IMR-90 (cell line): ENCODE data around the gene APOL2. TPM values are rescaled to one million over a fixed set of nuclear protein-coding genes. Genes with fewer than 3 reads are reported as not detected.
"Not testable (repeated sequence)": the region's sequence is repeated elsewhere in the genome, so short reads cannot be mapped to it uniquely, and the experiment has no call there.

ENCODE experiments used
- ATAC-seq: fragments of 200-7000 bp; cut with Tn5 transposase; 2 replicates; pipeline ENCODE4 v1.9.1; 2020; ENCODE audit warnings: low read depth, mild to moderate bottlenecking, moderate library complexity
- BruUV-seq: library from RNA; stranded (reverse); fragments of 400-500 nt; replicated peaks from 2 replicates; lab custom pipeline; 2021; lab: Mats Ljungman, UMichigan
- CTCF ChIA-PET: fragments of 300-600 bp; formaldehyde crosslinking; extraction: SDS; loops from one replicate; lab custom pipeline; 2021; ENCODE audit warnings: antibody characterized with exemption; lab: Yijun Ruan, JAX
- POLR2A ChIA-PET: fragments of 300-600 bp; sonication (Branson Sonifier 250); formaldehyde crosslinking; loops from one replicate; lab custom pipeline; 2022; ENCODE audit warnings: antibody characterized with exemption; ENCODE audit not compliant: unreplicated experiment; lab: Charles Lee
- DNase-seq: peaks from one replicate; pipeline ENCODE4 v3.0.0; 2013
- H2AFZ ChIP-seq: replicated peaks from 2 replicates; pipeline ENCODE3; 2013; ENCODE audit warnings: low read length, mild to moderate bottlenecking; ENCODE audit not compliant: poor library complexity
- H2AK5ac ChIP-seq: 2 replicates; pipeline ENCODE4 v1.6.1; 2013; ENCODE audit warnings: low read depth, low read length, inconsistent platforms
- H2AK9ac ChIP-seq: replicated peaks from 2 replicates; pipeline ENCODE3; 2013; ENCODE audit warnings: mild to moderate bottlenecking, low read depth, low read length, moderate library complexity; ENCODE audit not compliant: poor library complexity
- H2BK120ac ChIP-seq: 2 replicates; pipeline ENCODE4 v1.6.1; 2013; ENCODE audit warnings: low read depth, low read length, inconsistent platforms
- H2BK15ac ChIP-seq: 3 replicates; pipeline ENCODE4 v1.6.1; 2013; ENCODE audit warnings: low read depth, low read length, inconsistent platforms
- H2BK20ac ChIP-seq: 2 replicates; pipeline ENCODE4 v1.6.1; 2013; ENCODE audit warnings: low read depth, mild to moderate bottlenecking, inconsistent platforms, low read length, moderate library complexity
- H2BK5ac ChIP-seq: 2 replicates; pipeline ENCODE4 v1.6.1; 2013; ENCODE audit warnings: mild to moderate bottlenecking, low read depth, low read length, inconsistent platforms; ENCODE audit not compliant: poor library complexity, severe bottlenecking
- H3K14ac ChIP-seq: replicated peaks from 2 replicates; pipeline ENCODE4 v1.6.1; 2013; ENCODE audit warnings: low read depth, low read length, inconsistent platforms
- H3K18ac ChIP-seq: 2 replicates; pipeline ENCODE4 v1.6.1; 2013; ENCODE audit warnings: low read depth, low read length, control low read depth
- H3K23ac ChIP-seq: 2 replicates; pipeline ENCODE4 v1.6.1; 2013; ENCODE audit warnings: low read depth, low read length, inconsistent platforms
- H3K27ac ChIP-seq: 2 replicates; pipeline ENCODE4 v1.5.1; 2013; ENCODE audit warnings: mild to moderate bottlenecking, control low read depth, low read length; ENCODE audit not compliant: insufficient read depth
- H3K27me3 ChIP-seq: 2 replicates; pipeline ENCODE4 v1.6.1; 2013; ENCODE audit warnings: low read length; ENCODE audit not compliant: control insufficient read depth, insufficient read depth
- H3K36me3 ChIP-seq: 2 replicates; pipeline ENCODE4 v1.6.1; 2013; ENCODE audit warnings: low read length, mixed read lengths; ENCODE audit not compliant: control insufficient read depth, insufficient read depth
- H3K4ac ChIP-seq: 2 replicates; pipeline ENCODE4 v1.6.1; 2013; ENCODE audit warnings: low read depth, low read length, inconsistent platforms
- H3K4me1 ChIP-seq: 2 replicates; pipeline ENCODE4 v1.6.1; 2013; ENCODE audit warnings: low read length, mixed read lengths; ENCODE audit not compliant: control insufficient read depth, insufficient read depth
- H3K4me2 ChIP-seq: 2 replicates; pipeline ENCODE4 v1.6.1; 2013; ENCODE audit warnings: low read depth, mild to moderate bottlenecking, control low read depth, low read length, moderate library complexity
- H3K4me3 ChIP-seq: 2 replicates; pipeline ENCODE4 v1.5.1; 2013; ENCODE audit warnings: low read depth, mild to moderate bottlenecking, control low read depth, low read length, moderate library complexity; ENCODE audit not compliant: insufficient read depth
- H3K56ac ChIP-seq: 2 replicates; pipeline ENCODE4 v1.6.1; 2013; ENCODE audit warnings: low read length, inconsistent platforms; ENCODE audit not compliant: insufficient read depth; ENCODE audit errors: extremely low read depth
- H3K79me1 ChIP-seq, 2 experiments: 2 replicates each; pipeline ENCODE4 v1.6.1; 2013; ENCODE audit warnings: low read length in 2 of 2, inconsistent platforms in 1 of 2, low read depth in 1 of 2
- H3K9ac ChIP-seq: 2 replicates; pipeline ENCODE4 v1.6.1; 2013; ENCODE audit warnings: low read depth, low read length, control low read depth
- H3K9me1 ChIP-seq: 2 replicates; pipeline ENCODE4 v1.6.1; 2013; ENCODE audit warnings: low read length, inconsistent platforms; ENCODE audit not compliant: insufficient read depth
- H3K9me3 ChIP-seq: 2 replicates; pipeline ENCODE4 v1.6.1; 2013; ENCODE audit warnings: low read length; ENCODE audit not compliant: control insufficient read depth, insufficient read depth
- H4K20me1 ChIP-seq: 2 replicates; pipeline ENCODE4 v1.6.1; 2013; ENCODE audit warnings: low read length, inconsistent platforms; ENCODE audit not compliant: insufficient read depth
- H4K5ac ChIP-seq: 2 replicates; pipeline ENCODE4 v1.6.1; 2013; ENCODE audit warnings: mild to moderate bottlenecking, low read depth, low read length, control low read depth
- H4K8ac ChIP-seq, 2 experiments: 2 replicates each; pipeline ENCODE4 v1.6.1; 2013; ENCODE audit warnings: low read depth in 2 of 2, low read length in 2 of 2, control low read depth in 1 of 2, inconsistent platforms in 1 of 2
- H4K91ac ChIP-seq: 2 replicates; pipeline ENCODE4 v1.6.1; 2013; ENCODE audit warnings: low read depth, low read length, inconsistent platforms; ENCODE audit not compliant: insufficient read depth
- CEBPB ChIP-seq: IDR thresholded peaks from 2 replicates; pipeline ENCODE4 v1.6.1; 2012; ENCODE audit warnings: low read depth, low read length, improper control_type of control experiment
- CHD1 ChIP-seq: IDR thresholded peaks from 2 replicates; pipeline ENCODE4 v1.6.1; 2012; ENCODE audit warnings: low read depth, low read length, improper control_type of control experiment
- NFE2L2 ChIP-seq: fragments of 150-350 bp; IDR thresholded peaks from 2 replicates; pipeline ENCODE4 v1.6.1; 2016; ENCODE audit warnings: low read depth, mild to moderate bottlenecking, low read length
- RFX5 ChIP-seq: IDR thresholded peaks from 2 replicates; pipeline ENCODE4 v1.8.0; 2012; ENCODE audit warnings: low read depth, mild to moderate bottlenecking, low read length, moderate library complexity
- USF2 ChIP-seq: fragments of 150-350 bp; IDR thresholded peaks from 2 replicates; pipeline ENCODE4 v1.6.1; 2017; ENCODE audit warnings: mild to moderate bottlenecking, antibody characterized with exemption, low read length, low read depth
- WGBS, 2 experiments: methylation state at CpG; one replicate each; pipeline versions ENCODE4 v1.1.5 to v1.1.7; 2013; ENCODE audit warnings: missing lambda C conversion rate in 2 of 2; ENCODE audit not compliant: insufficient read length in 1 of 2; ENCODE audit errors: extremely low coverage in 2 of 2; 5-methylcytosine and 5-hydroxymethylcytosine counted together
- dilution Hi-C: fragments of 300-500 bp; cut with HindIII; formaldehyde crosslinking; loops from one replicate; pipeline ENCODE4 v1.14.3; 2018; ENCODE audit warnings: low sequenced_read_pairs; ENCODE audit not compliant: unreplicated experiment
- in situ Hi-C: fragments of 300-500 bp; cut with MboI; formaldehyde crosslinking; loops from 3 replicates; pipeline ENCODE4 v1.14.3; 2019; ENCODE audit warnings: low sequenced_read_pairs, inconsistent platforms, mixed read lengths
- intact Hi-C: fragments of 100-400 bp; cut with micrococcal nuclease; formaldehyde crosslinking; loops from 2 replicates; pipeline ENCODE4 v1.10.0; 2022
- polyA plus RNA-seq, 3 experiments: library from polyadenylated mRNA; depleted of rRNA; stranded (reverse); fragments of >200 nt; gene quantifications; 2 replicates each; pipeline ENCODE4 v1.2.3, GENCODE V29; 2012; ENCODE audit warnings: low replicate concordance in 1 of 3
- total RNA-seq: library from RNA; depleted of rRNA; stranded (reverse); fragments of >200 nt; gene quantifications from 2 replicates; pipeline ENCODE4 v1.2.3, GENCODE V29; 2012

APOL2 gene
- total and polyA plus RNA-seq, 2 of the 4 experiments (the other 2 are of a cell fraction) = 13.1 to 57.5 TPM

- H3K4ac ChIP-seq = no peak overlapping the region
- 95% methylated on average over 4 of the region's 13 CpGs; no CpG with 5 or more reads in 1 of the 2 experiments for WGBS, 2 experiments
- H3K9ac ChIP-seq = no peak overlapping the region
- TF ChIP-seq CEBPB (no peak), NFE2L2 (no peak), RFX5 (no peak), USF2 (no peak), CHD1 (no peak)
- ATAC-seq = no peak
- H3K4me3 ChIP-seq = no peak overlapping the region
- no peak overlapping the region for H2BK120ac ChIP-seq
- peaks cover 12% of the 10 kb centered on the region for H3K4me1 ChIP-seq
- ChIA-PET CTCF (no interaction called here), POLR2A (no interaction called here)
- peaks cover 35% of the 10 kb centered on the region for H3K36me3 ChIP-seq
- H2BK5ac ChIP-seq = no peak overlapping the region
- no peaks in the 10 kb centered on the region for H3K27me3 ChIP-seq
- H2AFZ ChIP-seq = no peak overlapping the region
- H3K4me2 ChIP-seq = no peak overlapping the region
- no peaks in the 10 kb centered on the region for H3K9me3 ChIP-seq
- H3K18ac ChIP-seq = no peak overlapping the region
- peaks cover 4 to 34% of the 10 kb centered on the region in 2 experiments for H3K79me1 ChIP-seq
- BruUV-seq = no TSS peak
- no peak overlapping the region for H2BK15ac ChIP-seq
- no peak overlapping the region for H2BK20ac ChIP-seq
- no peak overlapping the region for H3K23ac ChIP-seq
- intact Hi-C loops = no loop called here
- no peak overlapping the region for H4K8ac ChIP-seq
- in situ Hi-C loops = no loop called here
- H4K91ac ChIP-seq = no peak overlapping the region
- no peak for DNase-seq
- dilution Hi-C loops = no loop called here
- H3K27ac ChIP-seq = no peak overlapping the region
- no peak overlapping the region for H2AK5ac ChIP-seq
- H3K9me1 ChIP-seq = peaks cover 20% of the 10 kb centered on the region
- no peak overlapping the region for H3K56ac ChIP-seq
- H3K14ac ChIP-seq = no peak overlapping the region
- H4K5ac ChIP-seq = no peak overlapping the region
- no peak overlapping the region for H2AK9ac ChIP-seq
- peaks cover 8% of the 10 kb centered on the region; the same call in 1 of the 2 replicates for H4K20me1 ChIP-seq
Observed at GRCh38 chr22:36232715-36233401, 6.5 kb downstream of the APOL2 start.

- H3K4me1 ChIP-seq, H3K18ac ChIP-seq, H2AK9ac ChIP-seq, H3K27me3 ChIP-seq, POLR2A ChIA-PET, H3K9ac ChIP-seq, CTCF ChIA-PET, H2BK20ac ChIP-seq, H4K8ac ChIP-seq, H2BK15ac ChIP-seq, H3K14ac ChIP-seq, H3K27ac ChIP-seq, H3K4me3 ChIP-seq, H2BK5ac ChIP-seq, H3K56ac ChIP-seq, H2AFZ ChIP-seq, H4K5ac ChIP-seq, ATAC-seq, H3K4me2 ChIP-seq, intact Hi-C loops, H3K9me1 ChIP-seq, H3K9me3 ChIP-seq, H2BK120ac ChIP-seq, H2AK5ac ChIP-seq, BruUV-seq, H4K91ac ChIP-seq, H3K23ac ChIP-seq, DNase-seq, H3K4ac ChIP-seq, H4K20me1 ChIP-seq, dilution Hi-C loops, in situ Hi-C loops: not testable (repeated sequence)
- Histone ChIP-seq H3K79me1 (peaks cover 4 to 20% of the 10 kb centered on the region in 2 experiments; a peak in 3 of 4 replicates), H3K36me3 (peaks cover 37% of the 10 kb centered on the region)
- no CpG with 5 or more reads among the region's 5 CpGs for WGBS, 2 experiments
Observed at GRCh38 chr22:36231051-36231450, 8.3 kb downstream of the APOL2 start.
